Breast epithelium (tissue), 3 donors: ENCODE data around the gene FAM184B.

Source experiments
- POLR2A ChIP-seq: fragments of 450-650 bp; IDR thresholded peaks from one replicate; pipeline ENCODE4 v1.6.1; 2016; ENCODE audit warnings: antibody characterized with exemption, mild to moderate bottlenecking, moderate library complexity
- POLR2AphosphoS5 ChIP-seq, 3 donors: sonication (generic); formaldehyde crosslinking; IDR thresholded peaks; one replicate each; pipeline ENCODE4 v1.6.1; 2017; ENCODE audit warnings: antibody characterized with exemption in 3 of 3
- TF ChIP-seq, protein P1 (sequence below), 3 donors: fragments of 450-650 bp; IDR thresholded peaks; one replicate each; pipeline ENCODE4 v1.5.1; 2016 to 2017; ENCODE audit warnings: antibody characterized with exemption in 3 of 3, mild to moderate bottlenecking in 3 of 3, moderate library complexity in 3 of 3

DNA sequence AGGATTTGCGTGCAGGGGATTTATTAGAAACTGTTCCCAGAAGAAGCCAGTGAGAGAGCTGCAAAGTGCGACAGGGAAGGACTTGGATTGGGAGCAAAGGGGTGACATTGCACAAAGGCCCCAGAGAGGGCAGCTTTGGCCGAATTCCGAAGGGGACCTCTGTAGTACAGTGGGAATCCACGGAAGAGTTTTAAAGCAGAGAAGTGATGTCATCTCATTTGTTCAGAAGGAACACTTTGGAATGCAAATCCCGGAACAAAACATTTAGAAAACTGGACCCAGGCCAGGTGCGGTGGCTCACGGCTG, 71.7 kb downstream of the FAM184B start:
- TF ChIP-seq, protein P1, sequence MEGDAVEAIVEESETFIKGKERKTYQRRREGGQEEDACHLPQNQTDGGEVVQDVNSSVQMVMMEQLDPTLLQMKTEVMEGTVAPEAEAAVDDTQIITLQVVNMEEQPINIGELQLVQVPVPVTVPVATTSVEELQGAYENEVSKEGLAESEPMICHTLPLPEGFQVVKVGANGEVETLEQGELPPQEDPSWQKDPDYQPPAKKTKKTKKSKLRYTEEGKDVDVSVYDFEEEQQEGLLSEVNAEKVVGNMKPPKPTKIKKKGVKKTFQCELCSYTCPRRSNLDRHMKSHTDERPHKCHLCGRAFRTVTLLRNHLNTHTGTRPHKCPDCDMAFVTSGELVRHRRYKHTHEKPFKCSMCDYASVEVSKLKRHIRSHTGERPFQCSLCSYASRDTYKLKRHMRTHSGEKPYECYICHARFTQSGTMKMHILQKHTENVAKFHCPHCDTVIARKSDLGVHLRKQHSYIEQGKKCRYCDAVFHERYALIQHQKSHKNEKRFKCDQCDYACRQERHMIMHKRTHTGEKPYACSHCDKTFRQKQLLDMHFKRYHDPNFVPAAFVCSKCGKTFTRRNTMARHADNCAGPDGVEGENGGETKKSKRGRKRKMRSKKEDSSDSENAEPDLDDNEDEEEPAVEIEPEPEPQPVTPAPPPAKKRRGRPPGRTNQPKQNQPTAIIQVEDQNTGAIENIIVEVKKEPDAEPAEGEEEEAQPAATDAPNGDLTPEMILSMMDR (IDR thresholded peaks at IDR 0.05), result no peak
- no peak for TF ChIP-seq POLR2A
- no peak for TF ChIP-seq POLR2AphosphoS5 (IDR thresholded peaks at IDR 0.05)
